ENCODE data around the gene TTC16. TPM values are rescaled to one million over a fixed set of nuclear protein-coding genes. Genes with fewer than 3 reads are reported as not detected.
A peak's percentile ranks its signal among the peaks of the same experiment; 100 is the strongest.

Gene TTC16
- total RNA-seq, 3 donors from 2014 or later: under 0.01 to 0.59 (median 0.16) TPM

DNA sequence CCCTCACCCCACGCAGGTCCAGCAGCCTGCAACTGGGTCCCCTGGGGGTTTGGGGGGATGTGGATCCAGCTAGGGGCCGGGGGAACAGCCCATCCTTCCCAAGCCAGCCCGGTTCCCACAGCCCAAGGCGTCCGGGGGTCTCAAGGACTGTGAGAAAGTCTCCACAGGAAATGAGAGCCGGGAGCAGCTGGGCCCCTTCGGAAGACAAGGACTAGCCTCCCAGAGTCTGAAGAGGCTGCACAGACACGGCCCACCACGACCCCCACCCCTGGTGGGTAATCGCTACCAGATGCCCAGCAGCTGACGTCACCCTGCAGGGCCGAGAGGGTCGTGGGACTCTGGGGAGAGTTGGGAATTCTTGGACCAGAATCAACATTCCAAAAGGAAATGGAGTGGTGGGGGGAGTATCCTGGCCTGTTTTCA lies 52.0 kb downstream of the TTC16 start:
- no peaks in the 10 kb centered on the region for H3K4me1 ChIP-seq
- peak overlapping the region; percentile 2 to 46 (median 9) for H3K4me3 ChIP-seq
- H3K27ac ChIP-seq: peak overlapping the region; percentile 36 to 72

GRCh38 chr9:127768698-127769097 lies 52.8 kb downstream of the TTC16 start:
- Histone ChIP-seq H3K4me3 (peak overlapping the region; percentile 2 to 46 (median 9)), H3K9me3 (no peaks in the 10 kb centered on the region), H3K27me3 (no peaks in the 10 kb centered on the region), H3K27ac (peak overlapping the region; percentile 36 to 72), H3K36me3 (no peaks in the 10 kb centered on the region), H3K4me1 (no peaks in the 10 kb centered on the region)
- TF ChIP-seq POLR2AphosphoS5 (IDR thresholded peaks at IDR 0.05): no peak
- TF ChIP-seq CTCF (IDR thresholded peaks at IDR 0.05): no peak
- TF ChIP-seq POLR2A (IDR thresholded peaks at IDR 0.05): no peak
- intact Hi-C loops (cut with DNase I; ENCODE audit: low total_unique reads): no loop called here
- no peak for DNase-seq (ENCODE audit: low spot score in 2 of 2)

More for the DNA sequence above, 52.0 kb downstream of the TTC16 start:
- H3K9me3 ChIP-seq: no peaks in the 10 kb centered on the region
- H3K36me3 ChIP-seq: no peaks in the 10 kb centered on the region
- intact Hi-C loops (cut with DNase I; ENCODE audit: low total_unique reads): no loop called here
- TF ChIP-seq CTCF (IDR thresholded peaks at IDR 0.05): no peak
- TF ChIP-seq POLR2AphosphoS5 (IDR thresholded peaks at IDR 0.05): no peak
- no peak for TF ChIP-seq POLR2A (IDR thresholded peaks at IDR 0.05)
- no peak for DNase-seq (ENCODE audit: low spot score in 2 of 2)
- H3K27me3 ChIP-seq: no peaks in the 10 kb centered on the region

DNA sequence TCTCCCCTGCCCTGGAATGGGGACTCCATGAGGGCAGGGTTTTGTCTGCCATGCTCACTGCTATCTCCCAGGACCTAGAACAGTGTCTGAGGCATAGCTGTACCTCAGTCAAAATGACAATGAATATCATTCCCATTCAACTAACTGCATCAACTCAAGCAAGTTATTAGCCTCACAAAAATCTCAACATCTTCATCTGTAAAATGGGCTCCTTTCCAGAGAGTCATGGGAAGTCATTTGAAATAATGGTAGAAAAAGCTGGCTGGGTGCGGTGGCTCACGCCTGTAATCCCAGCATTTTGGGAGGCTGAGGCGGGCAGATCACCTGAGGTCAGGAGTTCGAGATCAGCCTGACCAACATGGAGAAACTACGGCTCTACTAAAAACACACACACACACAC lies 53.2 kb downstream of the TTC16 start:
- TF ChIP-seq CTCF (IDR thresholded peaks at IDR 0.05) (no peak), POLR2A (IDR thresholded peaks at IDR 0.05) (no peak), POLR2AphosphoS5 (IDR thresholded peaks at IDR 0.05) (no peak)
- intact Hi-C loops (cut with DNase I; ENCODE audit: low total_unique reads): no loop called here
- Histone ChIP-seq H3K36me3 (no peaks in the 10 kb centered on the region), H3K27ac (peak overlapping the region in 1 of 2 donors; percentile 72), H3K27me3 (no peaks in the 10 kb centered on the region), H3K4me3 (peak overlapping the region in 1 of 3 donors; percentile 46), H3K9me3 (no peaks in the 10 kb centered on the region), H3K4me1 (no peaks in the 10 kb centered on the region)
- no peak for DNase-seq (ENCODE audit: low spot score in 2 of 2)

DNA sequence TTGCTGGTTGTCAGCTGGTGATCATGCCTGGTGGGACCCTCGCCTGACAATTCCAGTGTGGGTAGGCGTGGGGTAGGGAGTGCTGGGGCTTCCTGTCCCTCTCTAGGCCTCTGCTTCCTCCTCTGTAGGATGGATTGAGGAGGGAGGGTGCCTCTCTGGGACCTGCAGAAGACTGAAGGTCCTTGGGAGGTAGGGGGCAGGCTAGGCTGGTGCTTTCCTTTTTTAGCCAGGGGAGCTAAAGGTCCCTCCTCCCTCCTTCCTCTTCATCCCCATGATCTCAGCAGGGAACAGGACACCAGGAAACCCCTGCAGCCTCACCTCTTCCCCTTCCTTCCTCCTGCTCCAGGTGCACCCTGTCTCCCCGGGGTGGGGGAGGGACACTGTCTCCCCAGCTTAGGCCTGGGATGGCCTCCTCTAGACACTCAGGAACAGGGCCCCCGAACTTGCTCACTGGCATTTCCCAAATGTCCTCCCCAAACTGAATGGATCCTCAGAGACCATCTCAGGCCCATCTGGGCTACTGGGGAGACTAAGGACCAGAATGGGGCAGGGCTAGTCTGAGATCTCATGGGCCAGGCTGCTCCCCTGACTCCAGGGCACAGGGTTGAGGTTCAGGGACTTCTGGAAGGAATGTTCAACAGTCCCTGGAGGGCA lies 54.2 kb downstream of the TTC16 start:
- TF ChIP-seq POLR2AphosphoS5 (IDR thresholded peaks at IDR 0.05): no peak
- no peak for TF ChIP-seq CTCF (IDR thresholded peaks at IDR 0.05)
- no peak for TF ChIP-seq POLR2A (IDR thresholded peaks at IDR 0.05)
- Histone ChIP-seq H3K27ac (peak overlapping the region in 1 of 2 donors; percentile 45), H3K36me3 (no peaks in the 10 kb centered on the region), H3K27me3 (no peaks in the 10 kb centered on the region), H3K4me1 (no peaks in the 10 kb centered on the region), H3K9me3 (no peaks in the 10 kb centered on the region), H3K4me3 (peak overlapping the region; percentile 52 to 68 (median 61))
- no peak for DNase-seq (ENCODE audit: low spot score in 2 of 2)
- intact Hi-C loops (cut with DNase I; ENCODE audit: low total_unique reads): no loop called here

GRCh38 chr9:127770583-127770904 lies 54.7 kb downstream of the TTC16 start:
- Histone ChIP-seq H3K4me1 (no peaks in the 10 kb centered on the region), H3K4me3 (peak overlapping the region; percentile 52 to 68 (median 61)), H3K27me3 (no peaks in the 10 kb centered on the region), H3K9me3 (no peaks in the 10 kb centered on the region), H3K27ac (peak overlapping the region; percentile 45 to 56), H3K36me3 (no peaks in the 10 kb centered on the region)
- TF ChIP-seq CTCF (IDR thresholded peaks at IDR 0.05) (no peak), POLR2AphosphoS5 (IDR thresholded peaks at IDR 0.05) (no peak), POLR2A (IDR thresholded peaks at IDR 0.05) (no peak)
- intact Hi-C loops (cut with DNase I; ENCODE audit: low total_unique reads): no loop called here
- DNase-seq (ENCODE audit: low spot score in 2 of 2): no peak
